H7 (cell line): Measurements from ENCODE around the gene SPATS2L. TPM values are rescaled to one million over a fixed set of nuclear protein-coding genes. Genes with fewer than 3 reads are reported as not detected.
A peak's percentile ranks its signal among the peaks of the same experiment; 100 is the strongest.

Experiments
- DNase-seq: peaks from one replicate; pipeline ENCODE4 v3.0.0; 2012
- H3K27me3 ChIP-seq: 2 replicates; pipeline ENCODE4 v1.6.0; 2011; ENCODE audit warnings: mild to moderate bottlenecking, low read length; ENCODE audit not compliant: control insufficient read depth, insufficient read depth
- H3K36me3 ChIP-seq: replicated peaks from 2 replicates; pipeline ENCODE4 v1.5.1; 2011; ENCODE audit warnings: low read length; ENCODE audit not compliant: control insufficient read depth, insufficient read depth
- H3K4me3 ChIP-seq: 2 replicates; pipeline ENCODE4 v1.5.1; 2011; ENCODE audit warnings: low read depth, mild to moderate bottlenecking, control low read depth, low read length, moderate library complexity; ENCODE audit not compliant: insufficient read depth
- total RNA-seq: library from RNA; depleted of rRNA; stranded (reverse); fragments of >200 nt; shearing (Covaris generic); gene quantifications from 2 replicates; pipeline ENCODE4 v1.2.3, GENCODE V29; 2014

SPATS2L gene
- total RNA-seq, 1 experiment from 2014 or later = 106 TPM

DNA sequence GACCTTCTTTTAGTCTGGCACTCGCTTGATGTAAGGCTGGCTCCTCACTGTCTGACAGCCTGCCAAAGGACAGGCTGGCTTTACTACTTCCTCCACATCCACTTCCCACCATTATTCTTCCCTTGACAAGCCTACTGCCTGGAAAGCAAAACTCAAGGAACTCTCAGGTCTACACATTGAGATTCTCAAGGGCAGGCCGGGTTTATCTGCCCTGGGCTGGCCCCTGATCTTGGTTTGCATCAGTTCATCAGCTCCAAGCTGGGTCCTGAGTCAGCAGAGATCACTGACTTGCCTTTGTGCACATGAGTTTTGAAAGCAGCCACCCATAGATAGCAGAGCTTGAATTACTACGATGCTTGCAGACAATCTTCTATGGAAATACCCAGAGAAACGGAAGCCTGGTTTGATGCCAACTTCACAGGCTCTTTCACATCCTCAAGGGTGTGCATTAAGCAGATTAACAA, 149.5 kb downstream of the SPATS2L start:
- Histone ChIP-seq H3K4me3 (no peak overlapping the region), H3K36me3 (peaks cover 6% of the 10 kb centered on the region), H3K27me3 (no peaks in the 10 kb centered on the region)
- no peak for DNase-seq

DNA sequence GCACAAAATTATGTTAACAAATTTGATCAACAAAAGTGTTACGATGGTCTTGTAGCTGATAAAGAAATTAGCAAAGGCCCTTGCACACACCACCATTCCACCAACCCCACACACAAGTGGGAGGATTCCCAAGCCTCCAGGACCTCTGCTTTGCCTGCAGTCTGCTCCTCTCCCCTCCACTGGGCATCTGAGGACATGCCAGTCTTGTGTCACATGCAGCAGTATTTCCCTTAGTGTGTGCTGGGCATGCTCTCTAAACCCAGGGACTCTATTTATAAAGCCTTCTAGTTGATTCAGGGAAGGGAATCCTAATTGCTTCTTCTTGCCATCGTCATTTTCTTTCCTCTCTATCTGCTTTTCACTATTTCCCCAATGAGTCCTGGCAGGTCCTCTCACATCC, 150.1 kb downstream of the SPATS2L start:
- Histone ChIP-seq H3K36me3 (peaks cover 6% of the 10 kb centered on the region), H3K27me3 (no peaks in the 10 kb centered on the region), H3K4me3 (no peak overlapping the region)
- DNase-seq = no peak

DNA sequence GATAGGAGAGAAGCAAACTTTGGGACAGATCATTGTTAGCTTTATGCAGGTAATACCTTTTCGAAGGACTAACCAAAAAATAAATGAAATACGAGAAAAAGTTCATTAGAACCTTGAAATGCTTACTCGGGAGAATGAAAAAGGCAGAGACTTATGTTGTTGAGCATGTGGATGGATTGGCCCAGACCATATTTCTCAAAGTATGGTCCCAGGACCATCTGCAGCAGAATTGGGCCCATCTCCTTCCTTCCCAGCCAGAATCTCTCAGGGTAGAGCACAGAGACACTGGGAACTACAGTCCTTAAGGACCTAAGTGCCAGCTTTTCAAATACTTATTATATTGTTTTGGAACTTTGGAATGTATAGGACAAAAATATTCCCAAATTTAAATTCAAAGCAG, 152.6 kb downstream of the SPATS2L start:
- Histone ChIP-seq H3K36me3 (peaks cover 10% of the 10 kb centered on the region), H3K4me3 (no peak overlapping the region), H3K27me3 (no peaks in the 10 kb centered on the region)
- DNase-seq = no peak

DNA sequence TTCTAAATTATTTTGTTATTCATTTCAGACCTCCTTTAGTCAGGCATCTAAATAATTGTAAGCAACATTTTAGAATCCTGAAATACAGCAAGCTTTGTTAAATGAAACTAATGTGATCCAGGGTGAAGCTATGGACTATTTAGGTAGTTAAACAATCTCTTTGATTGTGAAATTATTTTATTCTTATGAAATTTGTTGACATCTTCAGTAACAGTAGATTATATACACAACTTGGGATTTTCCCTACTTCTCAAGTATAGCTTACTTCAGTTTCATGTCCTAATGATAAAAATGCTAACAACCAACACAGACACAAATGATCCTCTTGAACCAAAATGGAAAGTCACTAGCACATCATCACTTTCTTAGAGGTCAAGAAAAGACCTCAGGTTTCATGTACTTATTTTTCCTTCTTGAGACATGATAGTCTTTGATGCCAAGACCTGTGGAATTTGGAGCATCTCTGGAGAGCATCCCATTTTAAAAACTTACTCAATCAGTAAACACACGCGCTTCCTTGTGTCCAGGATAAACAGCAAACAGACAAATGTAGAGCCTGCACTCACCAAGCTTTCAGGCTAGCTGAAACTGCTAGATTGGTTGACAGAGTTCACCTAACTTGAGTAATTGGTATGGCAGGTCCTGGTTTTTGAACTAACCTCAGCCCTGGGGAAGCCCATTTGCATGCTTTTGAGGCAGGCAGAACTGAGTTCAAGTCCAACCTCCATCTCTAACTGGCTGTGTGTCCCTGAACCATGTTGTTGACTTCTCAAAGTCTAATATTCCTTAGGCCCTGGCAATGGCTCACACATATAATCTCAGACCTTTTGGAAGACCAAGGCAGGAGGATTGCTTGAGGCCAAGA, 155.6 kb downstream of the SPATS2L start:
- H3K4me3 ChIP-seq = no peak overlapping the region
- H3K36me3 ChIP-seq = peaks cover 12% of the 10 kb centered on the region
- H3K27me3 ChIP-seq = no peaks in the 10 kb centered on the region
- DNase-seq = no peak

DNA sequence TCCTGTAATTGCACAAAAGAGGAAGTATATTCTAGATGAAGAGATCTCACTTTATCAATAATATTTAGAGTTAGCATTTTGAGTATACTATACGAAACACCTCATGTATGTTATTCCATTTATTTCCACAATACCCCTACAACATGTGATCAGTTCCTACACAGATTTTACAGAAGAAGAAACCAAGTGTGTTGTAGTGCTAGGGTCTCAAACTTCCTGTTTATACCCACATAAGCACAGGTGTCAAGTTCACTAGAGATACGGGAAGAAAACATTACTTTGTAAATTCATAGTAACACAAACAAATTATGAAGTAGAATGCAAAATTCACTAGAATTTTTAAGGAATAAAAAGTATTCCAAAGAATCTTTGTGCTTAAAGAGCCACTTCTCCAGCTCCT, 157.0 kb downstream of the SPATS2L start:
- Histone ChIP-seq H3K36me3 (peaks cover 20% of the 10 kb centered on the region), H3K27me3 (no peaks in the 10 kb centered on the region), H3K4me3 (no peak overlapping the region)
- no peak for DNase-seq

DNA sequence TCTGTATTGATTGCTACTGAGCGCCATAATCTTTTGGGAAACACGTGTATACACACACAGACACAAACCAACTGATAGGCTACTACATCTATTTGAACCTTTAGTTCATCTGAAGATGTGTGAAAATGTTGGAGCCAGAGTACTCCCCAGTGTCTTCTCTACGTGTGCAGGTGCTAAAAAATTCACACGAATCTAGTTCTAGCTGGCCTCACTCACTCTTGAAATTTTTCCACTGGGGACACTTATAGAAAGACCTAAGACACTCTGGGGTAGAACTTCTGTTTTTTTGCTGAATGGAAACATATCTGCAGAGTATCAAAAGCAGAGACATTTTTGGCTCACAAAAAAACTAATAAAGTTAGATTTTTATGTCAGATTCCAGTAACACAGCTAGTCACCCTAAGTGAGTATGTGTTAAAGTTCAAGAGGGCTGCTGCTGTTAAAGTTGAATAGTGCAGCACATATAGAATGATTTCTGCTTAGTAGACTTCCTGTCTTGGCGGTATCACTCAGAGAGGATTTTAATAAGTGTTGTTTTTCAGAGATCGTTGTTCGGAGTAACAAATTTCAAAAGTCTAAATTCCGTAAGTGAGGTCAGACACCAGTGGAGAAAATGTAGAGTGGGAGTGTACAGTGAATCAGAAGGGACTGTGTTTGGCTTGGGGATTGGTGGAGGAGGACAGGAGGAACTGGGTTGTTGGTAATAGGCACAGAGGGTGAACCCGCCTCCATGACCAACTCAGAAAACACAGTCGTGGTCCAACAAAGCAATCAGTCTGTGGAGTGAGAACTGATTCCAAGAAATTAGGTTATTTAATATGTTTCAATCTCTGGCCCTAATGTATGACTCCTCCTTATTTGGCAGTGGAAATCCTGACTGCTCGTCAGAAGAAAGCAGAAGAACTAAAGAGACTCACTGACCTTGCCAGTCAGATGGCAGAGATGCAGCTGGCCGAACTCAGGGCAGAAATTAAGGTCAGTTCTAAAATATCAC, 160.2 kb downstream of the SPATS2L start:
- Histone ChIP-seq H3K27me3 (no peaks in the 10 kb centered on the region), H3K4me3 (no peak overlapping the region), H3K36me3 (peaks cover 33% of the 10 kb centered on the region)
- DNase-seq = no peak

DNA sequence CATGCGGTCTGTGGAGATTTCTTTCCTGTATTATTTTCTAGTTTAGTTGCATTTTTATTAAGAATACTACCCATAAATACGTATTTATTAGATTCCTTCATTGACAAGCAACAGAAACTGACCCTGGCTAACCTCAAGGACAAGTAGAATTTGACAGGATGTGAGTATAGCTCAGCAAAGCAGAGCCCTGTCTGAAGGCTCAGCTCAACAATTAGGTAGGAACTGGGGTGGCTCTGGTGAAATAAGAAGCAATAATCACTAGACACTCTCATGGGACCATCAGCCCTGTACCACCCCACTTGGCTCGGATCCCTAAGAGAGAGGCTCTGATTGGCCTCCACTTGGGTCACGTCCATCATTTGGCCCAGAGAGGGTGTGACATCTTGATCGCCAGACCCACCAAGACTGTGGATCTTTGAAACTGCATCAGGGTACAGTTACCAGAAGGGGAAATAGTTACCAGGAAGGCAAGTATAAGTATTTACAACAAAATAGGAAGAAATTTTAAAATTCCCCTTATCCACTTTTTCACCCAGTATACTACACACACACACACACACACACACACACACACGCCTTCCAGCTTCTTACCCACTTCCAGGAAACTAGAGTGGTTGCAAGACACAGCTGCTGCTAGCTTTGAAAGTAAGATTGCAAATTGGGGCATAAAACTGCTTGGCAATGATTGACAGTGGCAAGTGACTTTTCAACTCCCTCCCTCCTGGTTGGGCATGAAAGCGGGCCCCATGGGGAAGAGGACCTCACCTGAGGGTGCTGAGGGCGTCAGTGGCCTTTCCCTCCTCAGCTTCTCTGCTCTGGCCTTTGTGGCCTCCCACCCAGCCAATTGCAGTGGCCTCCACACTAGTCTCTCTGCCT, 161.6 kb downstream of the SPATS2L start:
- DNase-seq = no peak
- Histone ChIP-seq H3K27me3 (no peaks in the 10 kb centered on the region), H3K4me3 (no peak overlapping the region), H3K36me3 (peaks cover 33% of the 10 kb centered on the region)

DNA sequence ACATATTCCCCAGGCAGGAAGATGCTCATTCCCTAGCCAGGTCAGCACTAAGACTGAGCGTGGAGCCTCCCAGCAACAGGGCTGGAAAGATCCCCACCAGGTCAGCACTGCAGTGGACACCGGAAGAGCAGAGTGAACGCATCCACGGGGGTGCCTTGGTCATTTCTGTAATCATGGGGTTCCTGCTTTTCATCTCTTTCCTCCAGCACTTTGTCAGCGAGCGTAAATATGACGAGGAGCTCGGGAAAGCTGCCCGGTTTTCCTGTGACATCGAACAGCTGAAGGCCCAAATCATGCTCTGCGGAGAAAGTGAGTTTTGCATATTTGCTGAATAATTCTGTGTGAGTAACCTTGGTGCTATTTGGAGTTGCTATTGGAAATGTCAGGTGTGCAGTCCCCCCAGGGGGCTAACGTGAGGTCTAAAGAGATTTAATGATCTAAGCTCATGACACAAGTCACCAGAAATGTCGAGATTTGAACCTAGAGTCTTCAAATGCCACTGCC, 163.3 kb downstream of the SPATS2L start:
- no peak for DNase-seq
- H3K36me3 ChIP-seq = peaks cover 35% of the 10 kb centered on the region
- H3K27me3 ChIP-seq = no peaks in the 10 kb centered on the region
- H3K4me3 ChIP-seq = no peak overlapping the region

DNA sequence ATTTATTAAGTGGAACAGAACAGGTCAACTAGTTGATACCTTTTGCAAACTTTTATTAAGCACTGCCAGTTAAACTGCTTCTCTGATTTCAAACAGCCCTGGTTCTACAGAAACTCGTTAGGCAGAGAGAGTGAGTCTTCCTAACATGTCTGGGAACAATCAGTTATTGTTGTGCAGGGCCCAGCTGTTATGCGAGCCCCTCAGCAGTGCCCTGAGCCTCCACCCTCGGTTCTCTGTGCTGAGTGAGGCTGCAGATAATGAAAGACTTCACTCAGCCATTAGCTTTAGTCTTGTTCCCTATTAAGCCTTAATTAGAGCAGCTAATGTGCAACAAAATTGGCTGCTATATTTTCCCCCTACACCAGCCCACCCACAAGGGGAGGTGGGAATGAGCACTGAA, 163.7 kb downstream of the SPATS2L start:
- H3K27me3 ChIP-seq = no peaks in the 10 kb centered on the region
- peaks cover 37% of the 10 kb centered on the region for H3K36me3 ChIP-seq
- no peak overlapping the region for H3K4me3 ChIP-seq
- no peak for DNase-seq

DNA sequence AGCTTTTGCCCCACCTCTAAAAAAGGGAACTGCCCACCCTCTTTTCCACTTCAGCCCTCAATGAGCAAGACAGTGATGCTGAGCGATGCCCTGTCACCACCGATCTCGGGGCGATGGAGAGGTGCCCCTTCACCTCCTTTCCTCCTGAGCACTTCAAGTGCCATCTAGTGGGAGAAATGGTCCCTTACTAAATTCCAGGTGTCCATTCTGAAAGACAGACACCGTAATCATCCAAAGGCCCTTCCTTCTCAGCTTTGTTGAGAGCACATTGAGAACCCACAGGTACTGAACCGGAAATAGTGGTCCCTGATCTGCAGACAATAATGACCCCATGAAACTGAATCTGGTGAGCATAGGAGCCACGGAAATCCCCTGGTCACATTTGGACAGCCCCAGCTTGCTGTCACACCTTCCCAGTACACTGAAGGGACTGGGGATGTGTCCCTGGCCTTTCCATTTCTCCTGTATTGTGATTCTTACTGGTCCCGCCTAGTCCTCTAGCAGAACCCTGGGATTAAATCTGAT, 164.9 kb downstream of the SPATS2L start:
- H3K36me3 ChIP-seq = peaks cover 38% of the 10 kb centered on the region

DNA sequence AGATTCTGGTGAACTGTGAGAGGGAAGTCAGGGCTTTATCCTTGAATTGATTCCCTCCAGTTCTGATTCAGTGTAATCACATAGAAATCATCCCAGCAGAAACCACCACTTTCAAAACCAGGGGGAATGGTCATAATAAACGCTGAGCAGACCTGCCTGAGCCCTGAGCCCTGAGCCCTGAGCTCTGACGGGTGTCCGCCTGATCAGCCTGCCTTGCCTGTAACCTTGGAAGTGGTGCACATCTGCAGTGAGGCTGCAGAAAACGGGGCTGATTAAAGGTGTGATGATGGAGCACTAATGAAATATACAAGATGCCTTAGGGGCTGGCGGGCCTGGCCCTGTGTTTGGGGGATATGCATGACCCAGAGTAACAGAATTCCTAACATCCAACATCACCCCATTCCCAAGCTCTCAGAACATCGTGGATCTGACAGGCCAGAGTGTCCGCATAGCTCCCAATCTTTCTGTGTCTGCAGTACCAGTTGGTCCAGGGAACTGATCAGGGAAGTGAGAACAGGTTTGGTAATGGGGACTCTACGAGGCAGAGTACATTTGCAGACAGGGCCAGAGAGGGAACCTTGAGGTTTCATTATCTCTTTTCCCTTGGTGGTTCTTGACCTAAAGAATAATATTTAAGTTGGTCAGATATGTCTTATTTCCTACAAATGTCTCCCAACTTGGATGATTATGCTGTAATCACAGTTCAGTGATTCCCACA, 165.6 kb downstream of the SPATS2L start:
- DNase-seq = no peak
- no peaks in the 10 kb centered on the region for H3K27me3 ChIP-seq
- H3K36me3 ChIP-seq = peaks cover 37% of the 10 kb centered on the region

More for the DNA sequence above, 164.9 kb downstream of the SPATS2L start:
- no peak overlapping the region for H3K4me3 ChIP-seq
- H3K27me3 ChIP-seq = no peaks in the 10 kb centered on the region
- peak; percentile 68 for DNase-seq

DNA sequence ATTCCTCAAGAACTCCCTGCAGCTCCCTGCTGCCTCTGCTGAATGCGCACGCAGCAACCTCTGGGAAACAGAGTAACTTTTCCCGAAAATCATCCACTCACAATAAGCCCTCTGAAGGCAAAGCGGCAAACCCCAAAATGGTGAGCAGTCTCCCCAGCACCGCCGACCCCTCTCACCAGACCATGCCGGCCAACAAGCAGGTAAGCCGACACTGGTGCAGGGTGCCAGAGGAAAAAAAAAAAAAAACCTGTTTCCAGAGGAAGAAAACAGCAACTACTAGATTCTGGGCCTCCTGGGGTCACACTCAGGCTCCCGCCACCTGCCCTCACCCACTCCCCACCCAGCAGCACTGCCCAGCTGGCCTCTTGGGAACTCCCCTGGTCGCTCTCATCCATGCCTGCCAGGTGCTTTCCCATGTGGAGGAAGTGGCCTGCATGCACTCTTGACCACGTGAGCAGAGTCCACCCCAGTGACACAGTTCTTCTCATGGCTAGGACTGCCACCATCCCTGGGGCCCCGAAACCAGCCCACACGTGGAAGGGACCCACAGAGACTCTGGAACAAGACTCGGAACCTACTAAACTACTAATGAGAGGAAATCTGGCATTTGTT, 166.5 kb downstream of the SPATS2L start:
- H3K36me3 ChIP-seq = peaks cover 34% of the 10 kb centered on the region
- DNase-seq = no peak
- no peaks in the 10 kb centered on the region for H3K27me3 ChIP-seq
- H3K4me3 ChIP-seq = no peak overlapping the region

More for the DNA sequence above, 165.6 kb downstream of the SPATS2L start:
- H3K4me3 ChIP-seq = no peak overlapping the region

DNA sequence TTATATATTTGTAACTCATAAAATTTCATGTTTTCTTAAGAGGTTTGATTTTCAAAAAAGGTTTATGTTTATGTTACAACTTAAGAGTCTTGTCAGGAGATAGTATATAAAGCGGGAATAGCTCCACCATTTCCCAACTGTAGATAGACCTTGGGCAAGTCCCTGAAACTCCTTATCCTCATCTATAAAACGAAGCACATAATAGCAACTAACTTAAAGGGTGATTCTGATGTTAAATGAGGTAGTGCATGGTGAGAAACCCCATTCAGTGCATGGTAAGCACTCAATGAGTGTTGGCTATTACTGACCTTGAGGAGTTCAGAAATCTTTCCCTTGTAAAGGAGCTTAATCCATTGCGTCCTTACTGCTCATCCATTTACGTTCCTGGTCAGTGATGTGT, 169.3 kb downstream of the SPATS2L start:
- H3K36me3 ChIP-seq = peaks cover 23% of the 10 kb centered on the region
- H3K27me3 ChIP-seq = no peaks in the 10 kb centered on the region
- DNase-seq = no peak
- no peak overlapping the region for H3K4me3 ChIP-seq
